ENCODE measurements around the gene CTBP1.

DNA sequence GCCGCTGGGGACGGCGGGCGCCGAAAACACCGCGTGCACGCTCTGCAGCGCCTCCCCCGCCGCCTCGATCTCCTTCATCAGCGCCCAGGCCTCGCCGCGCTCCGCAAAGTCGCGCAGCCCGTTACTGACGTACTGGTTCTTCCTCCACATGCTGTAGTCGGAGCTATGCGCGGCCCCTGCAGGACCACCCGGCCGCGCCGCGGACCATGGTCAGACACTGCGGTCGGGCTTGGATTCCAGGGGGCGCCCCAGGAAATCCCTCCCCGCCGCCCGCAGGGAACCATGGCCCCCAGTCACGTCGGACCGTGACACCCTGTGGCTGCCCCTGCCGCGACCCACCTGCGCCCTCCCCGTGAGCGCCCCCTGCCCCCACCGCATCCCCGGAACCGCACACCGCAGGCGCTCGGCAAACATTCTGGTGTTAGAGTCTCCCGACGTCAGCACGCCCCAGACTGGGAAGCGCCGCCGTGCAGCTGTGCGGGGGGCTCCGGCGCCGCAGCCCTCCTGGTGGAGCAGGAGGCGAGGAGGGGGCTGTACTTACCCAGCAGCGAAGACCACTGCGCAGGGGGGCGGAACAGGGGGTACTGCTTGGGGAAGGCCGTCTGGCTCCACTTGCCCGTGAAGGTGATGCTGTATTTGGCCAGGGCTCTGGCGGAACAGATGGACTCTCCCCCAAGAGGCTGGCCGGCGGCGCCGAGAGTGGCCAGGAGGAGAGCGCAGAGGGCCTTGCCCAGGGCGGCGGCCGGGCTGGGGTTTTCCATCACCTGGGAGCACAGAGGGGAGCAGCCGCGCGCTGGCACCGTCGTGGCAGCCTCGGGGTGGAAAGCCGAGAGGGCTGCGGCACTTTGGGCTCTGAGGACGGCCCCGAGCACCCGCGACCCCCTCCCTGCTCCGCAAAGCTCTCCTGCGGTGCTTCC, 77.4 kb downstream of the CTBP1 start:
- no peak for TF ChIP-seq POLR2A (IDR thresholded peaks at IDR 0.05)
- TF ChIP-seq, protein P1, sequence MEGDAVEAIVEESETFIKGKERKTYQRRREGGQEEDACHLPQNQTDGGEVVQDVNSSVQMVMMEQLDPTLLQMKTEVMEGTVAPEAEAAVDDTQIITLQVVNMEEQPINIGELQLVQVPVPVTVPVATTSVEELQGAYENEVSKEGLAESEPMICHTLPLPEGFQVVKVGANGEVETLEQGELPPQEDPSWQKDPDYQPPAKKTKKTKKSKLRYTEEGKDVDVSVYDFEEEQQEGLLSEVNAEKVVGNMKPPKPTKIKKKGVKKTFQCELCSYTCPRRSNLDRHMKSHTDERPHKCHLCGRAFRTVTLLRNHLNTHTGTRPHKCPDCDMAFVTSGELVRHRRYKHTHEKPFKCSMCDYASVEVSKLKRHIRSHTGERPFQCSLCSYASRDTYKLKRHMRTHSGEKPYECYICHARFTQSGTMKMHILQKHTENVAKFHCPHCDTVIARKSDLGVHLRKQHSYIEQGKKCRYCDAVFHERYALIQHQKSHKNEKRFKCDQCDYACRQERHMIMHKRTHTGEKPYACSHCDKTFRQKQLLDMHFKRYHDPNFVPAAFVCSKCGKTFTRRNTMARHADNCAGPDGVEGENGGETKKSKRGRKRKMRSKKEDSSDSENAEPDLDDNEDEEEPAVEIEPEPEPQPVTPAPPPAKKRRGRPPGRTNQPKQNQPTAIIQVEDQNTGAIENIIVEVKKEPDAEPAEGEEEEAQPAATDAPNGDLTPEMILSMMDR (IDR thresholded peaks at IDR 0.05): no peak
